ENCODE results near the gene PCSK5.

Gene PCSK5

DNA sequence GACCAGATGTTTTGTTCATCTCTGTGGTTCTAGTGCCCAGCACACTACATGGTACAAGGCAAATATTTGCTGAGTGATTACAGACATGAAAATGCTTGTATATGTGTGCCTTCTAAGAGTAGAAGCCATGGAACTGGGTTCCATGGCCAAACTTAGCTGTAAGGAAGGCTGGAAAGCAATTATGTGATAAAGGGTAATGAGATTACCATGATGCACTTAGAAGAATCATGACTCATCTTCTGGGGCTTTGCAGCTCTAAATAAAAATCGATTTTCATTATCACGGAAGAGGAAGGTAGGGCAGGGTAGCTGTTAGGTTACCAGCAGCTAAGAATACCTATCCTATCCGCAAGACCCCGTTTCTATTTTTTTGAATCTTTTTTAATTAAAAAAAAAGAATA is 475.8 kb downstream of the PCSK5 start:
- no peak overlapping the region for H3K4me3 ChIP-seq (ENCODE audit: low read depth in 1 of 2, low read length in 1 of 2)
- no peaks in the 10 kb centered on the region for H3K27me3 ChIP-seq
- TF ChIP-seq, protein P1, sequence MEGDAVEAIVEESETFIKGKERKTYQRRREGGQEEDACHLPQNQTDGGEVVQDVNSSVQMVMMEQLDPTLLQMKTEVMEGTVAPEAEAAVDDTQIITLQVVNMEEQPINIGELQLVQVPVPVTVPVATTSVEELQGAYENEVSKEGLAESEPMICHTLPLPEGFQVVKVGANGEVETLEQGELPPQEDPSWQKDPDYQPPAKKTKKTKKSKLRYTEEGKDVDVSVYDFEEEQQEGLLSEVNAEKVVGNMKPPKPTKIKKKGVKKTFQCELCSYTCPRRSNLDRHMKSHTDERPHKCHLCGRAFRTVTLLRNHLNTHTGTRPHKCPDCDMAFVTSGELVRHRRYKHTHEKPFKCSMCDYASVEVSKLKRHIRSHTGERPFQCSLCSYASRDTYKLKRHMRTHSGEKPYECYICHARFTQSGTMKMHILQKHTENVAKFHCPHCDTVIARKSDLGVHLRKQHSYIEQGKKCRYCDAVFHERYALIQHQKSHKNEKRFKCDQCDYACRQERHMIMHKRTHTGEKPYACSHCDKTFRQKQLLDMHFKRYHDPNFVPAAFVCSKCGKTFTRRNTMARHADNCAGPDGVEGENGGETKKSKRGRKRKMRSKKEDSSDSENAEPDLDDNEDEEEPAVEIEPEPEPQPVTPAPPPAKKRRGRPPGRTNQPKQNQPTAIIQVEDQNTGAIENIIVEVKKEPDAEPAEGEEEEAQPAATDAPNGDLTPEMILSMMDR (IDR thresholded peaks at IDR 0.05), result no peak
- H3K36me3 ChIP-seq, result no peaks in the 10 kb centered on the region
- no peak overlapping the region for H3K27ac ChIP-seq
- H3K4me1 ChIP-seq (ENCODE audit: control insufficient read depth in 1 of 2, insufficient read depth in 1 of 2, low read depth in 1 of 2, low read length in 1 of 2), result no peaks in the 10 kb centered on the region
- H3K9me3 ChIP-seq, result no peaks in the 10 kb centered on the region

DNA sequence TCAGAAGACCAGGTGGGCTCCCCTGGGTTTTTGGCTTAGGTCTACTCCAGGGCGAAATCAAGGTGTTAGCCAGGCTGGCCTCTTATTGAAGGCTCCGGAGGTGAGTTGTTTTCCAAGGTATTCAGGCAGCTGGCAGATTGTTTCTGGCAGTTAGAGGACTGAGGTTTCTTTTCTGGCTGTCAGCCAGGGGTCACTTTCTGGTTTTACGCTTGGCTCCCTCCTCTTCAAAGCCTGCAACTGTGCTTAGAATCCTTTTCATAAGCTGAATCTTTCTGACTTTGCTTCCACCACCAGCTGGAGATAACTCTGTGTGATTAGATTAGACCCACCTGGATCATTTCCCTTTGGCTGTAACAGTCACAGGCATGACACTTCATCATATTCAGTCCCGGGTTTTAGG is 479.1 kb downstream of the PCSK5 start:
- Histone ChIP-seq H3K27me3 (no peaks in the 10 kb centered on the region), H3K4me3 (ENCODE audit: low read depth in 1 of 2, low read length in 1 of 2) (no peak overlapping the region), H3K27ac (no peak overlapping the region), H3K4me1 (ENCODE audit: control insufficient read depth in 1 of 2, insufficient read depth in 1 of 2, low read depth in 1 of 2, low read length in 1 of 2) (no peaks in the 10 kb centered on the region), H3K9me3 (no peaks in the 10 kb centered on the region), H3K36me3 (no peaks in the 10 kb centered on the region)
- TF ChIP-seq, protein P1 (IDR thresholded peaks at IDR 0.05), result no peak

DNA sequence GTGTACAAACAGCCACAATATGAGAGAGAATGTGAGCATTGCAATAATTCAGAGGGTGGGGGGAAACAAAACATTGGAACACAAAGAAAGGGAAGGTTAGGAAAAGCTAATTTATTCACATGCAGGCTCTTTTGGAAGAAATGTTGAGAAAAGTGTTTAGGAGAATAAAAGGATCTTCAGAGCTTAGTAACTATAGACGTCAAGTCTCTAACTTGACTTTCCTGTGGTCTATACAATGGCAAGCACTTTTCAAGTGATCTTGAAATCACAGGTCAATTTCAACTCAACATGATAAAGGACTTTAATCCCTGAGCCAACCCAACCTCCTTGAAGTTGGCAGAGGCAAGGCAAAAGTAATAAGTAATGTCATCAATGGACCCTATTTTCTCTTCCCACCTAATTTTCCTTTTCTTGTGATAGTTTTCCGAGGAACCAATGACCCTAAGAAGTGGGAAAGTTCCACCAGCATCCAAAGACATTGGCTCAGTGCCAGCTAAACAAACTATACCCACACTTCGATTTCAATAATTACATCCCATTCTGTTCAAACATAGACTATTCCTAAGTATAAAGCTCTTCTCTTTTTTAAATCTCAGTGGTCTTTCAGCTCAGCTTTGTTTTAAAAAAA is 480.0 kb downstream of the PCSK5 start:
- TF ChIP-seq, protein P1 (IDR thresholded peaks at IDR 0.05), result no peak
- Histone ChIP-seq H3K4me1 (ENCODE audit: control insufficient read depth in 1 of 2, insufficient read depth in 1 of 2, low read depth in 1 of 2, low read length in 1 of 2) (no peaks in the 10 kb centered on the region), H3K27me3 (no peaks in the 10 kb centered on the region), H3K27ac (no peak overlapping the region), H3K9me3 (no peaks in the 10 kb centered on the region), H3K4me3 (ENCODE audit: low read depth in 1 of 2, low read length in 1 of 2) (no peak overlapping the region), H3K36me3 (no peaks in the 10 kb centered on the region)

DNA sequence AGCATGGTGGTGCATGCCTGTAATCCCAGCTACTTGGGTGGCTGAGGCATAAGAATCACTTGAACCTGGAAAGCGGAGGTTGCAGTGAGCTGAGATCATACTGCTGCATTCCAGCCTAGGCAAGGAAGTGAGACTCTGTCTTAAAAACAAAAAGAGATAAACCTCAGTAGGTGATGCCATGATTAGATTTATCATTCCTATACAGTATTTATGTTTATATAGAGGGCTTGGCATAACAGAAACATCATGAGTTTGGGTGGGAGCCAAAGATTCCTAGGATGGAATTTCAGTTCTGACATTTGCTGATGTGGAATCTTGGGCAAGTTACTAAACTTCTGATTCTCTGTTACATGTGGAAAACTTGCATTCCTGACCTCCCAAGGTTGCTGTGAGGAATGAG is 481.4 kb downstream of the PCSK5 start:
- no peaks in the 10 kb centered on the region for H3K4me1 ChIP-seq (ENCODE audit: control insufficient read depth in 1 of 2, insufficient read depth in 1 of 2, low read depth in 1 of 2, low read length in 1 of 2)
- H3K36me3 ChIP-seq, result no peaks in the 10 kb centered on the region
- no peaks in the 10 kb centered on the region for H3K27me3 ChIP-seq
- no peaks in the 10 kb centered on the region for H3K9me3 ChIP-seq
- H3K27ac ChIP-seq, result no peak overlapping the region
- TF ChIP-seq, protein P1 (IDR thresholded peaks at IDR 0.05), result no peak
- no peak overlapping the region for H3K4me3 ChIP-seq (ENCODE audit: low read depth in 1 of 2, low read length in 1 of 2)

DNA sequence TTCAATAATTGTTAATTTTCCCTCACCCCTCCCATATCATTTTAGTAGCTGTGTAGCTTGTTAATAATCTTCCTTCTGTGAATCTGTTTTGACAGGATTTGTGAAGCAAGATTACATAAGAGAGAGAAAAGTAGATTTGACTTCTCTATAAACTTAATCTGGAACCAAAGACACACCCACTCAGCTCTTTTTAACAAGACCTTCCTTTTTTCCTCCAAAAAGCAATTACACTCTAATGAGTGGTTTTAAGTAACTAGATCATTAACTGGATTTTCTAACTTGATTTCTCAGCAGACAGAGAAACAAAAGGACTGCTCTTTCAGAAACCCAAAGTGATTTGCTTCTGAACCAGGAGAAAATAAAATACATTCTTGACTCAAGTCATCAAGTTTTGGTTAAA is 481.9 kb downstream of the PCSK5 start:
- H3K27ac ChIP-seq, result no peak overlapping the region
- H3K9me3 ChIP-seq, result no peaks in the 10 kb centered on the region
- TF ChIP-seq, protein P1 (IDR thresholded peaks at IDR 0.05), result no peak
- no peak overlapping the region for H3K4me3 ChIP-seq (ENCODE audit: low read depth in 1 of 2, low read length in 1 of 2)
- no peaks in the 10 kb centered on the region for H3K36me3 ChIP-seq
- H3K4me1 ChIP-seq (ENCODE audit: control insufficient read depth in 1 of 2, insufficient read depth in 1 of 2, low read depth in 1 of 2, low read length in 1 of 2), result no peaks in the 10 kb centered on the region
- H3K27me3 ChIP-seq, result no peaks in the 10 kb centered on the region
